H9 (cell line): ENCODE data around the gene GSG1L. TPM values are rescaled to one million over a fixed set of nuclear protein-coding genes. Genes with fewer than 3 reads are reported as not detected.

Source experiments
- DNase-seq: peaks from one replicate; pipeline ENCODE4 v3.0.0-alpha.2; 2017
- H2AFZ ChIP-seq: one replicate; pipeline ENCODE4 v1.6.1; 2013; ENCODE audit warnings: mild to moderate bottlenecking, low read length, control low read depth, moderate library complexity
- H2AK5ac ChIP-seq: 2 replicates; pipeline ENCODE4 v1.6.1; 2013; ENCODE audit warnings: low read length, control low read depth, mixed read lengths; ENCODE audit not compliant: insufficient read length
- H2BK120ac ChIP-seq: one replicate; pipeline ENCODE4 v1.6.1; 2013; ENCODE audit warnings: low read depth, mild to moderate bottlenecking, low read length, control low read depth, inconsistent platforms; ENCODE audit not compliant: poor library complexity, severe bottlenecking
- H2BK12ac ChIP-seq: 2 replicates; pipeline ENCODE4 v1.6.1; 2013; ENCODE audit warnings: low read length, control low read depth, mixed read lengths, low read depth; ENCODE audit not compliant: insufficient read length
- H2BK15ac ChIP-seq: 2 replicates; pipeline ENCODE4 v1.6.1; 2013; ENCODE audit warnings: low read depth, low read length, control low read depth
- H2BK20ac ChIP-seq: one replicate; pipeline ENCODE4 v1.6.1; 2013; ENCODE audit warnings: low read depth, mild to moderate bottlenecking, low read length, control low read depth, inconsistent platforms; ENCODE audit not compliant: poor library complexity, severe bottlenecking
- H2BK5ac ChIP-seq: 2 replicates; pipeline ENCODE4 v1.6.1; 2013; ENCODE audit warnings: low read length, control low read depth, mixed read lengths; ENCODE audit not compliant: insufficient read length
- H3K14ac ChIP-seq: 2 replicates; pipeline ENCODE4 v1.6.1; 2013; ENCODE audit warnings: low read length, control low read depth; ENCODE audit not compliant: insufficient read depth
- H3K18ac ChIP-seq: 2 replicates; pipeline ENCODE4 v1.6.1; 2013; ENCODE audit warnings: low read depth, mild to moderate bottlenecking, mixed read lengths, low read length, control low read depth; ENCODE audit not compliant: insufficient read length
- H3K23ac ChIP-seq: 2 replicates; pipeline ENCODE4 v1.6.1; 2013; ENCODE audit warnings: low read length, control low read depth, mixed read lengths, low read depth; ENCODE audit not compliant: insufficient read length
- H3K23me2 ChIP-seq: 2 replicates; pipeline ENCODE4 v1.6.1; 2013; ENCODE audit warnings: low read depth, mild to moderate bottlenecking, mixed read lengths, low read length, control low read depth; ENCODE audit not compliant: insufficient read length, poor library complexity, severe bottlenecking
- H3K27ac ChIP-seq: 2 replicates; pipeline ENCODE4 v1.5.1; 2013; ENCODE audit warnings: low read length, control low read depth, mixed read lengths, low read depth; ENCODE audit not compliant: insufficient read length
- H3K27me3 ChIP-seq: 2 replicates; pipeline ENCODE4 v1.6.1; 2013; ENCODE audit warnings: low read length, control low read depth, inconsistent platforms; ENCODE audit not compliant: insufficient read depth
- H3K4ac ChIP-seq: 2 replicates; pipeline ENCODE4 v1.6.1; 2013; ENCODE audit warnings: low read depth, mild to moderate bottlenecking, control low read depth, inconsistent platforms, low read length, moderate library complexity
- H3K4me1 ChIP-seq: 2 replicates; pipeline ENCODE4 v1.6.1; 2013; ENCODE audit warnings: low read length, control low read depth, inconsistent platforms; ENCODE audit not compliant: insufficient read depth
- H3K4me2 ChIP-seq: 2 replicates; pipeline ENCODE4 v1.6.1; 2013; ENCODE audit warnings: low read length, control low read depth, mixed read lengths; ENCODE audit not compliant: insufficient read length, insufficient read depth
- H3K56ac ChIP-seq: 2 replicates; pipeline ENCODE4 v1.6.1; 2013; ENCODE audit warnings: low read depth, mild to moderate bottlenecking, mixed read lengths, low read length, control low read depth; ENCODE audit not compliant: insufficient read length
- H3K79me1 ChIP-seq: 2 replicates; pipeline ENCODE4 v1.6.1; 2013; ENCODE audit warnings: low read depth, mild to moderate bottlenecking, moderate library complexity, low read length, control low read depth, inconsistent platforms; ENCODE audit not compliant: insufficient read depth, poor library complexity, severe bottlenecking
- H3K79me2 ChIP-seq: 2 replicates; pipeline ENCODE4 v1.6.1; 2013; ENCODE audit warnings: low read length, control low read depth, inconsistent platforms; ENCODE audit not compliant: insufficient read depth
- H3K9ac ChIP-seq: 2 replicates; pipeline ENCODE4 v1.6.1; 2013; ENCODE audit warnings: low read length, control low read depth, mixed read lengths; ENCODE audit not compliant: insufficient read length; ENCODE audit errors: extremely low read depth
- H3K9me3 ChIP-seq: one replicate; pipeline ENCODE4 v1.6.1; 2013; ENCODE audit warnings: low read depth, low read length, inconsistent platforms; ENCODE audit not compliant: control insufficient read depth
- H3T11ph ChIP-seq: one replicate; pipeline ENCODE4 v1.6.1; 2013; ENCODE audit warnings: mild to moderate bottlenecking, low read length, control low read depth, inconsistent platforms
- H4K20me1 ChIP-seq: one replicate; pipeline ENCODE4 v1.6.1; 2013; ENCODE audit not compliant: control insufficient read depth, insufficient read length, insufficient read depth
- H4K5ac ChIP-seq: 2 replicates; pipeline ENCODE4 v1.6.1; 2013; ENCODE audit warnings: low read depth, mild to moderate bottlenecking, mixed read lengths, low read length, control low read depth; ENCODE audit not compliant: insufficient read length
- H4K8ac ChIP-seq: replicated peaks from 2 replicates; pipeline ENCODE4 v1.6.1; 2013; ENCODE audit warnings: low read length, control low read depth, mixed read lengths, low read depth; ENCODE audit not compliant: insufficient read length
- H4K91ac ChIP-seq: 2 replicates; pipeline ENCODE4 v1.6.1; 2013; ENCODE audit warnings: low read depth, mild to moderate bottlenecking, moderate library complexity, mixed read lengths, low read length, control low read depth; ENCODE audit not compliant: insufficient read length
- H3K27ac Mint-ChIP-seq, 3 experiments: 2 replicates in 2 of 3; 3 replicates in 1 of 3; pipeline ENCODE4 v1.8.0; 2020 to 2021; ENCODE audit warnings: mixed read lengths in 3 of 3, mild to moderate bottlenecking in 1 of 3, moderate library complexity in 1 of 3
- H3K27me3 Mint-ChIP-seq: 2 replicates; pipeline ENCODE4 v1.8.0; 2021; ENCODE audit warnings: low read depth, mild to moderate bottlenecking, moderate library complexity, mixed read lengths
- H3K36me3 Mint-ChIP-seq, 3 experiments: 2 replicates in 2 of 3; 3 replicates in 1 of 3; pipeline ENCODE4 v1.8.0; 2020 to 2021; ENCODE audit warnings: low read depth in 3 of 3, mixed read lengths in 3 of 3; ENCODE audit not compliant: insufficient read depth in 1 of 3
- H3K4me1 Mint-ChIP-seq, 2 experiments: 2 replicates each; pipeline ENCODE4 v1.8.0; 2020; ENCODE audit warnings: mixed read lengths in 2 of 2
- H3K4me3 Mint-ChIP-seq, 2 experiments: 2 replicates in 1 of 2; 3 replicates in 1 of 2; pipeline ENCODE4 v1.8.0; 2020 to 2021; ENCODE audit warnings: mild to moderate bottlenecking in 2 of 2, mixed read lengths in 2 of 2, moderate library complexity in 1 of 2
- H3K9me3 Mint-ChIP-seq, 2 experiments: 2 replicates in 1 of 2; 3 replicates in 1 of 2; pipeline ENCODE4 v1.8.0; 2020; ENCODE audit warnings: mild to moderate bottlenecking in 2 of 2, mixed read lengths in 2 of 2, moderate library complexity in 1 of 2
- WGBS: extraction: QIAGEN DNeasy Blood & Tissue Kit; methylation state at CpG from one replicate; pipeline ENCODE4 v1.1.7; 2013; ENCODE audit warnings: missing lambda C conversion rate, low lambda C conversion rate, mixed read lengths; ENCODE audit not compliant: insufficient read length; ENCODE audit errors: extremely low coverage; 5-methylcytosine and 5-hydroxymethylcytosine counted together
- total RNA-seq: library from RNA; stranded (reverse); gene quantifications from 2 replicates; pipeline ENCODE4 v1.2.1, GENCODE V29; 2021
- TF ChIP-seq, protein P1 (sequence below): fragments of 200-600 bp; sonication (generic); conservative IDR thresholded peaks from 3 replicates; pipeline ENCODE4 v1.8.0; 2021; ENCODE audit warnings: antibody characterized with exemption, mild to moderate bottlenecking

GSG1L gene
- total RNA-seq, 1 experiment from 2014 or later: 0.35 TPM

DNA sequence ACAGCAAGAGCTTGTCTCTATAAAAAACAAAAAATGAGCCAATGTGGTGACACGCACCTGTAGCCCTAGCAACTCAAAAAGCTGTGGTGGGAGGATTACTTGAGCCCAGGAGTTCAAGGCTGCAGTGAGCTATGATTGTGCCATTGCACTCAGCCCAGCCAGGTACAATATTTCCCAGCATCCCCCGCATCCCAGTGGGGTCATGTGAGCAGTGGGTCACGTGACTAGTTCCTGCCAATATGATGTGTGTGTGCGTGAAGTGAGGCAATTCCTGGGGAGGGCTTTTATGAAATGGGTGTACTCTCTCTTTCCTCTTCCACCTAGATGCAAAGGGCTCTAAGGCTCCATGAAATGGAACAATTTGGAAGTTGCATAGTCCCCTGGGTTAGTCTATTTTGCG is 81.3 kb downstream of the GSG1L start:
- Histone ChIP-seq H3K9me3 (no peaks in the 10 kb centered on the region), H2BK15ac (no peak overlapping the region), H4K5ac (no peak overlapping the region), H3K4me1 (no peaks in the 10 kb centered on the region), H2BK120ac (no peak overlapping the region), H3T11ph (no peak overlapping the region), H2AFZ (no peak overlapping the region), H3K4ac (no peak overlapping the region), H3K27ac (no peak overlapping the region), H3K18ac (no peak overlapping the region), H3K23ac (no peak overlapping the region), H3K27me3 (no peaks in the 10 kb centered on the region), H3K23me2 (no peaks in the 10 kb centered on the region), H3K9ac (no peak overlapping the region), H2BK5ac (no peak overlapping the region), H3K56ac (no peak overlapping the region), H2AK5ac (no peak overlapping the region), H4K8ac (no peak overlapping the region), H3K79me1 (no peaks in the 10 kb centered on the region), H4K20me1 (no peaks in the 10 kb centered on the region), H3K4me2 (no peak overlapping the region), H3K79me2 (no peaks in the 10 kb centered on the region), H3K14ac (no peak overlapping the region), H2BK20ac (no peak overlapping the region), H4K91ac (no peak overlapping the region), H2BK12ac (no peak overlapping the region)
- no peaks in the 10 kb centered on the region for H3K4me1 Mint-ChIP-seq
- H3K9me3 Mint-ChIP-seq: peaks cover 0 to 6% of the 10 kb centered on the region in 2 experiments; a peak in 1 of 5 replicates
- H3K4me3 Mint-ChIP-seq: no peak overlapping the region
- no peaks in the 10 kb centered on the region for H3K36me3 Mint-ChIP-seq
- WGBS: no CpG with 5 or more reads among the region's 5 CpGs
- H3K27ac Mint-ChIP-seq: no peak overlapping the region
- TF ChIP-seq, protein P1, sequence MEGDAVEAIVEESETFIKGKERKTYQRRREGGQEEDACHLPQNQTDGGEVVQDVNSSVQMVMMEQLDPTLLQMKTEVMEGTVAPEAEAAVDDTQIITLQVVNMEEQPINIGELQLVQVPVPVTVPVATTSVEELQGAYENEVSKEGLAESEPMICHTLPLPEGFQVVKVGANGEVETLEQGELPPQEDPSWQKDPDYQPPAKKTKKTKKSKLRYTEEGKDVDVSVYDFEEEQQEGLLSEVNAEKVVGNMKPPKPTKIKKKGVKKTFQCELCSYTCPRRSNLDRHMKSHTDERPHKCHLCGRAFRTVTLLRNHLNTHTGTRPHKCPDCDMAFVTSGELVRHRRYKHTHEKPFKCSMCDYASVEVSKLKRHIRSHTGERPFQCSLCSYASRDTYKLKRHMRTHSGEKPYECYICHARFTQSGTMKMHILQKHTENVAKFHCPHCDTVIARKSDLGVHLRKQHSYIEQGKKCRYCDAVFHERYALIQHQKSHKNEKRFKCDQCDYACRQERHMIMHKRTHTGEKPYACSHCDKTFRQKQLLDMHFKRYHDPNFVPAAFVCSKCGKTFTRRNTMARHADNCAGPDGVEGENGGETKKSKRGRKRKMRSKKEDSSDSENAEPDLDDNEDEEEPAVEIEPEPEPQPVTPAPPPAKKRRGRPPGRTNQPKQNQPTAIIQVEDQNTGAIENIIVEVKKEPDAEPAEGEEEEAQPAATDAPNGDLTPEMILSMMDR: no peak
- H3K27me3 Mint-ChIP-seq: peaks cover 46% of the 10 kb centered on the region
- DNase-seq: no peak
